Esophagus squamous epithelium (tissue), 4 donors: ENCODE measurements around the gene COQ6.

ENCODE experiments used
- POLR2A ChIP-seq, 4 donors: fragments of 450-650 bp; IDR thresholded peaks; one replicate each; pipeline ENCODE4 v1.6.1; 2017; ENCODE audit warnings: antibody characterized with exemption in 4 of 4, mild to moderate bottlenecking in 4 of 4, moderate library complexity in 3 of 4
- TF ChIP-seq, protein P1 (sequence below), 6 experiments: fragments of 450-650 bp in 4 of 6; fragments of 200-600 bp in 2 of 6; sonication (generic) in 2 of 6; IDR thresholded peaks; one replicate each; pipeline ENCODE4 v1.5.1; 2016 to 2019; ENCODE audit warnings: antibody characterized with exemption in 6 of 6, mild to moderate bottlenecking in 4 of 6, moderate library complexity in 4 of 6

DNA sequence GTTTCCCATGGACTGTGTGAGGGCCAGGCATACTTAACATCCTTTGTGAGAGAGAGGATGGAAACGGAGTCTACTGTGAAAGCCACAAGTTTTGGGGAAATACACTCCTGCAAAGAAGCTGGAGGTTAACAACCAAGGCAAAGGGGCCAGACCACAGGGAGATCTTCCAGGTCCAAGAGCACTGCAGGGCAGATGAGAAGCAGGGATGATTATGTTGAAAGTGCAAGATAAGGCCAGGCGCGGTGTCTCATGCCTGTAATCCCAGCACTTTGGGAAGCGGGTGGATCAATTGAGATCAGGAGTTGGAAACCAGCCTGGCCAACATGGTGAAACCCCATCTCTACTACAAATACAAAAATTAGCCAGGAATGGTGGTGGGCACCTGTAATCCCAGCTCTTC, 15.1 kb downstream of the COQ6 start:
- TF ChIP-seq, protein P1, sequence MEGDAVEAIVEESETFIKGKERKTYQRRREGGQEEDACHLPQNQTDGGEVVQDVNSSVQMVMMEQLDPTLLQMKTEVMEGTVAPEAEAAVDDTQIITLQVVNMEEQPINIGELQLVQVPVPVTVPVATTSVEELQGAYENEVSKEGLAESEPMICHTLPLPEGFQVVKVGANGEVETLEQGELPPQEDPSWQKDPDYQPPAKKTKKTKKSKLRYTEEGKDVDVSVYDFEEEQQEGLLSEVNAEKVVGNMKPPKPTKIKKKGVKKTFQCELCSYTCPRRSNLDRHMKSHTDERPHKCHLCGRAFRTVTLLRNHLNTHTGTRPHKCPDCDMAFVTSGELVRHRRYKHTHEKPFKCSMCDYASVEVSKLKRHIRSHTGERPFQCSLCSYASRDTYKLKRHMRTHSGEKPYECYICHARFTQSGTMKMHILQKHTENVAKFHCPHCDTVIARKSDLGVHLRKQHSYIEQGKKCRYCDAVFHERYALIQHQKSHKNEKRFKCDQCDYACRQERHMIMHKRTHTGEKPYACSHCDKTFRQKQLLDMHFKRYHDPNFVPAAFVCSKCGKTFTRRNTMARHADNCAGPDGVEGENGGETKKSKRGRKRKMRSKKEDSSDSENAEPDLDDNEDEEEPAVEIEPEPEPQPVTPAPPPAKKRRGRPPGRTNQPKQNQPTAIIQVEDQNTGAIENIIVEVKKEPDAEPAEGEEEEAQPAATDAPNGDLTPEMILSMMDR (IDR thresholded peaks at IDR 0.05): no peak
- TF ChIP-seq POLR2A (IDR thresholded peaks at IDR 0.05): no peak
